HL-60 (cell line): ENCODE measurements around the gene SCNN1G.

Source experiments
- DNase-seq, 2 experiments: peaks; one replicate each; pipeline ENCODE4 v3.0.0-alpha.2; 2010 to 2020; ENCODE audit warnings: low read depth in 1 of 2, low spot score in 1 of 2
- H3K27ac ChIP-seq: fragments of 250-450 bp; sonication (Bioruptor Pico); replicated peaks from 2 replicates; pipeline ENCODE4 v1.5.1; 2020; ENCODE audit warnings: mild to moderate bottlenecking, moderate library complexity
- H3K27me3 ChIP-seq: fragments of 250-450 bp; sonication (Bioruptor Pico); 2 replicates; pipeline ENCODE4 v1.5.1; 2021; ENCODE audit warnings: mild to moderate bottlenecking, moderate library complexity; ENCODE audit not compliant: insufficient read depth, poor library complexity, severe bottlenecking
- H3K4me3 ChIP-seq: replicated peaks from 2 replicates; pipeline ENCODE4 v1.5.1; 2011; ENCODE audit warnings: mild to moderate bottlenecking, control low read depth, low read length; ENCODE audit not compliant: insufficient read depth
- CTCF ChIP-seq: IDR thresholded peaks from one replicate; pipeline ENCODE4 v1.5.1; 2011; ENCODE audit warnings: low read length, control low read depth, inconsistent platforms; ENCODE audit not compliant: insufficient read depth
- GABPA ChIP-seq: IDR thresholded peaks from 2 replicates; pipeline ENCODE4 v1.6.1; 2012; ENCODE audit warnings: low read depth
- POLR2AphosphoS5 ChIP-seq: IDR thresholded peaks from 2 replicates; pipeline ENCODE4 v1.6.1; 2012; ENCODE audit warnings: low read depth
- REST ChIP-seq: IDR thresholded peaks from 2 replicates; pipeline ENCODE4 v1.6.1; 2012; ENCODE audit warnings: low read depth; ENCODE audit not compliant: insufficient replicate concordance
- SPI1 ChIP-seq: IDR thresholded peaks from 2 replicates; pipeline ENCODE4 v1.6.1; 2012; ENCODE audit warnings: low read depth, mild to moderate bottlenecking, borderline replicate concordance

Gene SCNN1G

GRCh38 chr16:23235176-23235575 lies 52.6 kb downstream of the SCNN1G start:
- Histone ChIP-seq H3K27ac (no peak overlapping the region), H3K27me3 (no peaks in the 10 kb centered on the region), H3K4me3 (no peak overlapping the region)
- no peak for DNase-seq
- TF ChIP-seq SPI1: no peak
- TF ChIP-seq REST: no peak
- no peak for TF ChIP-seq CTCF
- TF ChIP-seq GABPA: no peak
- TF ChIP-seq POLR2AphosphoS5: no peak

- no peak overlapping the region for H3K4me3 ChIP-seq
- no peak overlapping the region for H3K27ac ChIP-seq
- DNase-seq: no peak
- no peaks in the 10 kb centered on the region for H3K27me3 ChIP-seq
- TF ChIP-seq POLR2AphosphoS5: no peak
- TF ChIP-seq GABPA: no peak
- no peak for TF ChIP-seq SPI1
- TF ChIP-seq CTCF: no peak
- TF ChIP-seq REST: no peak
Observed at GRCh38 chr16:23236983-23237382, 54.4 kb downstream of the SCNN1G start.

- no peak for DNase-seq
- H3K4me3 ChIP-seq: no peak overlapping the region
- TF ChIP-seq REST (no peak), SPI1 (no peak), CTCF (no peak), GABPA (no peak), POLR2AphosphoS5 (no peak)
- no peak overlapping the region for H3K27ac ChIP-seq
- H3K27me3 ChIP-seq: no peaks in the 10 kb centered on the region
Observed at GRCh38 chr16:23240994-23241393, 58.4 kb downstream of the SCNN1G start.
